ENCODE data around the gene SEC61B.

The SEC61B gene

DNA sequence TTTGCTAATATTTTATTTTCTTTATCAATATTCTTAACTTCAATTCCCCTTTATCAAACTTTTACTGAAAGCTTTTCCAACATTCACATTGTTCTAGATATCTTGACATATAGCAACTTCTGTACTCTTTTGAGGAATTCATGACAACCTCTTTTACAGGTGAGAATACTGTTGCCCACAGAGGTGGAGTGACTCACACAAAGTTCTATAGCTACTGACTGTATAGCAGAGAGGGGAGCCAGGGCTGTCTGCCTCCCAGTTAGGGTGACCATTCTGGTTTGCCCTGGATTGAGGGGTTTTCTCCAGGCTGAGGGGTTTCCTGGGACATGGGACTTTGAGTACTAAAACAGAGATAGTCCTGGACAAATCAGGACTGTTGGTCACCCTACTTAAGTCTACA is 16.2 kb downstream of the SEC61B start:
- DNase-seq (ENCODE audit: low spot score): no peak

DNA sequence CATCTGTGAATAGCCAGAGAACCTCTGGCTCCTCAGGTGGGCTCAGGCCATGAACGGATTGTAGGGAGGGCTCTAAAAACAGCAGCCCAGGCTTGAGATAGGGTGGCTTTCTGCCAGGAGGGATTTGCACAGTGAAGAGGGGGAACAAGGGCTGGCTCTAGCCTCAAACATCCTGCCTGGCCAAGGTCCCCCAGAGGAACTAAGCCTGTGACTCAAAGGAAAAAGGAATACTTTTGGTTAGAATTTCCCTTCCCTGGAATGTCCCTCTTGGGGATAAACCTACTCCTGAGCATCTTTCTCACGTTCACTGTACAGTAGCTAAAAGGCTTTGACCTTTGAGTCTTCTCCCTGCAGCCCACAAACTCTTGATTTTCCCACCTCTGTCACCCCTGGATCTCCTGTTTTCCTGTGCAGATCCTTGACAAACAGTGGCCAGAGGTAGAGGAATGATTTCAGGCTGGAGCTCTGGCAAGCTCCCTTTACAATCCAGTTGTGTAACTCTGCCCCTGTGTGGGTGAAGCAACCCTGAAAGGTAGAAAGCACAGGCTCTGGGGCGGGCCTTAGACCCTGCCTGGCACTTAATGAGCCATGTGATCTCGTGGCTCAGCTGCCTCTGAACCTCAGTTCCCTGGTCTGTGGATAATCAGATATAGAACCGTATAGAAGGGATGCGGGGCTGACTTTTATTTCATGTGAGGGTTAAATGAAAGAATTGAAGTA is 17.4 kb downstream of the SEC61B start:
- DNase-seq (ENCODE audit: low spot score): no peak

DNA sequence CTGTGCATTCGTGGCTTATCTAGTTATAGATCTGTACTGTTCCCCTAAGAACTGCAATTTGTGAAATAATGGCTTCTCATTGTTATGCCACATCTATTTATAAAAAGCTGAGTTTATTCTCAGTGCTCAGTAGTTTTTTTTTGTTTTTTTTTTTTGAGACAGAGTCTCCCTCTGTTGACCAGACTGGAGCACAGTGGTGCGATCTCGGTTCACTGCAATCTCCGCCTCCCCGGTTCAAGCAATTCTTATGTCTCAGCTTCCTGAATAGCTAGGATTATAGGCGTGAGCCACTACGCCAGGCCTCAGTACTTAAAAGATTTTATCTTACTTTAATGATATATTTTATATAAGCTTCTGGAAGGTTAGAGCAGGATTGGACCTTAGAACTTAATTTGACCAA is 19.0 kb downstream of the SEC61B start:
- no peak for DNase-seq (ENCODE audit: low spot score)

DNA sequence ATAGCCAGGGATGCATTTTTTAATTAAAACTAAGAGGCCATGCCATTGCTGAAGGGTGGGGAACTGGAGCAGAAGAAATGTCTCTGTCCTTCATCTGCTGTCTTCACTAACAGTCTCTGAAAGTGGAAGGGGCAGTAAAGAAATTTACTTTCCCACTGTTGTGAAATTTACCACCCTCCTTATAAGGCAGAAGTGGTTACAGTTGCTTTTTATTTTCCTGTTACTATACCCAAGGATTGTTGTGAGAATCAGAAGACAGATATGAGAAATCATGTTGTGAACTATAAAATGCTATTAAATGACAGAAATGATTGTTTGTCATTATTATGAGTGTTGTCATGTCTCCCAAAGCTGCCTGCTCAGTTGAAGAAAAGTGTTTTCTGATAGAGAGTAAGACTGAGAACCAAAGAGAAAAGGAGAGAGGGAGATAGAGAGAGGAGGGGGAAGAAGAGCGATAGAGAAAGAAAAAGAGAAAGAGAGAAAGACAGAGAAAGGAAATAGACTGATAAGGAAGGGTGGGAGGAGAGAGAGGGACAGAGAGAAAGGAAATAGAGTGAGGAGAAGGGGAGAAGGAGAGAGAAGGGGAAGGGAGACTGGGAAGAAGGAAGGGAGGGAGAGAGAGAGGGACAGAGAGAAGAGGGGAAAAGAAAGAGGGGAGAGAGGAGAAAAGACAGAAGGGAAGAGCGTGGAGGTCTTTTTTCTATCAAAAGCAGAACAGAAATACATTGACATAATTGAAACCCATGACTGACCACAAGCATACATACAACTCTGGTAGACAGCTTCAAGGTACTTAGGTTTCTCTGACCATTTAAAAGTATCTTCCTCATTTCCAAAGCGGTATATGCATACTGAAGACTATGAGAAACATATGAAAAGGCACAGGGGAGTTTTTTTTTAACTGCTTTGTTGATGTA is 22.5 kb downstream of the SEC61B start:
- no peak for DNase-seq (ENCODE audit: low spot score)

DNA sequence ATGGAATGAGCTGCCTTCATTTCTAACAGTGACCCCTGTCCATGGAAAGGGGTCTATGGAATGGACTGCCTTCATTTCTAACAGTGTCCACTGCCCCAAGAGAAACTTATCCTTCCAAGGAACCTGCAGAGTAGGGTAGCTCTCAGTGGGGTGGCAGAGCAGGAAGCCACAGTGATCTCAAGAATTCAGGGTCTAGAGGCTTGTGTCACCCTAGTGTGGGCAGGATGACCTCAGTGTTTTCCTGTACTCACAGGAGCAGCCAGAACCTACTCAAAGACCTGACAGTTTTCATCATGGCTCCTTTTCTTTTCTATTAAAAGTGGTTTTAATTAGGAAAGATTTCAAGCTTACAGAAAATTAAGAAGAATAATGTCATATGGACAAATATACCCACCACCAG is 27.5 kb downstream of the SEC61B start:
- DNase-seq (ENCODE audit: low spot score): no peak

DNA sequence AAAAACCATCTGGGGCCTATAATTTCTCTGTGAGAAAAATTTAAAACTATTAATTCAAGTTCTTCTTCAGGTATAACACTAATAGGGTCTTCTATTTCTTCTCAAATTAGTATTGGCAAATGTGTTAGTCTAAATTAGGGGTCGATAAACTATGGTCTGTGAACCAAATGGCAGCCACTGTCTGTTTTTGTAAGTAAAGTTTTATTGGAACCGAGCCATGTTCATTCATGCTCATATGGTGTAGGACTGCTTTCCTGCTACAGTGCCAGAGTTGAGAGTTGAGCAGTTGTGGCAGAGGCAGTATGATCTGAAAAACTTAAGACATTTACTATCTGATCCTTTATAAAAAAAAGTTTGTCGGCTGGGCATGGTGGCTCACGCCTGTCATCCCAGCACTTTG is 29.1 kb downstream of the SEC61B start:
- DNase-seq (ENCODE audit: low spot score): no peak

DNA sequence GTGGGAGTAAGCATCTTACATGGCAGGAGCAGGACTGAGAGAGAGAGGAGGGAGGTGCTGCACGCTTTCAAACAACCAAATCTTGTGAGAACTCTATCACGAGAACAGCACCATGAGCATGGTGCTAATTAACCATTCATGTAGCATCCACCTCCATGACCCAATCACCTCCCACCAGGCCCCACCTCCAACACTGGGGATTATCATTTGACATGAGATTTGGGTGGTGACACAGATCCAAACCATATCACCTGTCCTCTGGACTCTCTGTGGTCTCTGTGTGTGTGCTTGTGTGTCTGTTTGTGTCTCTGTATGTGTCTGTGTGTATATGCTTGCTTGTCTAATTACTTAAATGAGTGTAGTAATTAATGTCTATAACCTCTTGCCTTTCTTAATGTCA is 31.1 kb downstream of the SEC61B start:
- DNase-seq (ENCODE audit: low spot score): no peak

DNA sequence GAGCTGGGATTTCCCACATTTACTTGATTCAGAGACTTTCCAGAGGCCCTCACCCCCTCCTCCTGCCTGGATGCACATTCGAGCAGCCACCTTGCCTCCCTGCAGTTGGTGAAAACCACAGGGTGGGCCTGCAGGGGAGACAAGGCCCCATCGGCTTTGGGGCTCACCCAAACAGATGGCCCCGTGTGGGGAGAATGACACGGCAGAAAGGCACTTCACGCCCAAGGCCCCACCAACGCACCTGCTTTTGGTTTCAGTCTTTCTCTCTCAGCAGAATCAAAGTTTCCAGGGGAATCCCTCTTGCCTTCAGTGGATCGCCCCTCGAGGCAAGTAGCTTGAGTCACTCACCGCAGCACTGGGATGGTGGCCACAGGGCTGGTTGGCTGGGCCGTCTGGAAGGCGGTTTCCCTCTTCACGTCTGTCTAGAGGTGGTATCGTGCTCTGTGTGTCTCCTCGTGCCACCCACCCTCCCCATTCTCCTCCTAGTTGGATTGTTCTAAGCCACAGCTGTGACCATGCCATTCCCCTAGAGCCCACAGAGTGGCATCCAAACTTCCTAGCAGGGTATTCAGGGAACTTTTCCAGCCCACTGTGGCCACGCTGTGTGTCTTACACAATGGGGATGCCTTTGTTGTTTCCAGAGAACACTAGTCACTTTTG is 31.8 kb downstream of the SEC61B start:
- peak; percentile 86 for DNase-seq (ENCODE audit: low spot score)

DNA sequence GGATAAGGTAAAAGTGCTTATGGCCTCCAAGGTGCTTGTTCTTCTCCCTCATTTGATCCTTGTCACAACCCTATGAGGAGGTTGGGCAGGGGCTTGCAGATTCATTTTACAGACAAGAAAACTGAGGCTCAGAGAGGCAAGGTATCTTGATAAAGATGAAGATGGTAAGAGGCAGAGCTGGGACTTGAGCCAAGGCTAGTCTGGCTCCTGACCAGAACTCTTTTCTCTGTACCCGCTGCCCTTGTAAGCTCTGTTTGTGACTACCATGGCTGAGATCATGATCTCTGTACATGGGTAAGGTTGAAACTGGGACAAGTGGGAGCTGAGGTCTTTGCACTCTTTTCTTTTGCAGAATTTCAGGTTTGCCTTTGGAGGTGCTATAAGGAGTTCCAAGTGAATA is 33.6 kb downstream of the SEC61B start:
- DNase-seq (ENCODE audit: low spot score): no peak

DNA sequence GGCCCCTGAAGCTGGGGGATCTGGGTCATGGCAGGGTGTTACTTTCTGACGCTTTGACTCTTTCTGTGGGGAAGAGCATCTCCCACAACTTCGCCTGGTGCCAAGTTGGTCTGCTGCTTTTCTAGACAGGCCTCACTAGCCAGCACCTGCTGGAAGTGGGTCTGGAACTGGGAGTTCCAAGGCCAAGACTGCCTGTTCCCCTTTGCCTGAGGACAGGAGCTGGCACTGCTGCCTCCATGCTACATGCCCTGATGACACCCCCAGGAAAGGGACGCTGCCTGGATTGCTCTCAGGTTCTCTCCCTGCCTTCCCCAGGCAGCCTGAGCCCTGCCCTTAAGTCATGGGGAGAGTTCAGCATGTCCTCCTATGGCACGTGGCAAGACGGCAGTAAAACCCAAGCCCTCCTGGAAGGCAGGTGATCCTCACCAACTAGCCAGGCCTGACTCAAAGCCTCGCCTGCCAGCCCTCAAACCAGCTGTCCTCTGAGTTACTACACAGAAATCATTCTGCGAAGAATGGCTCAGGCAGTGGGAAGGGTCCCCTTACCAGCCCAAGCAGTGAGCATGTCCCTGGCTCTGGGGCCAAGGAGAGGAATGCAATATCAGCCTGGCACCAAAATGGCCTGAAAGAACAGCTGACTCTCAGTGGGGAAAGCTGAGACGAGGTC is 35.8 kb downstream of the SEC61B start:
- no peak for DNase-seq (ENCODE audit: low spot score)

DNA sequence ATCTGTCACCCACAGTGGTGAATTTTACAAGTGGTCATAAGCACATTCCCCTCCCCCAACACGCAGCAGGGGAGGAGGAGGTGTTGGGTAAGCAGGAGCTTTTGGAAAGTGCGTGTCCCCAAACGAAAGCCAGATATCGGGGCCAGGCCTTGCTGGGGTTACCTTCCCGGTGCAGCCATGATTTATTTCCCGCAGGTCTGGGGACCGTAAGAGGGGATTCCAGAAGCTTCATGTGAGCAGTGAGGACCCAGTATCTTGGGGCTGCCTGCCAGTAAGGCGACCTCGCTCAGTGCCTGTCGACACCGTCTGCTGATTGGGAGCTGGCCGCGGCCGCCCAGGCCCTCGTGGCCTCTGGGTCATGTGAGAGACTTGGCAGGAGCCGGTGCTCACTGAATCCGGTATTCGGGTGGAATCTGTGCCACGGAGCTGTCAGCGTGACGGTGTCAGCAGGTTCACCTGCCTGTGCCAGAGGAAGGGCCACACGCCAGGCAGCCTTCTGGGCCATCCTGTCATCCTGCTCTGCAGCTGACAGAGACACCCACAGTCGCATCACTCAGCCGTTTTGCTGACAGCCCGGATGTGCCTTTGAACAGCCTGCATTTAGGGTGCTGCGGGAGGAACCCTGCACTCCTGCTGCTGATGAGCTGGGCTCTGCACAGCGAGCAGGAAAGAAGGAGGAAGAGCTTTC is 37.3 kb downstream of the SEC61B start:
- DNase-seq (ENCODE audit: low spot score): peak; percentile 87

DNA sequence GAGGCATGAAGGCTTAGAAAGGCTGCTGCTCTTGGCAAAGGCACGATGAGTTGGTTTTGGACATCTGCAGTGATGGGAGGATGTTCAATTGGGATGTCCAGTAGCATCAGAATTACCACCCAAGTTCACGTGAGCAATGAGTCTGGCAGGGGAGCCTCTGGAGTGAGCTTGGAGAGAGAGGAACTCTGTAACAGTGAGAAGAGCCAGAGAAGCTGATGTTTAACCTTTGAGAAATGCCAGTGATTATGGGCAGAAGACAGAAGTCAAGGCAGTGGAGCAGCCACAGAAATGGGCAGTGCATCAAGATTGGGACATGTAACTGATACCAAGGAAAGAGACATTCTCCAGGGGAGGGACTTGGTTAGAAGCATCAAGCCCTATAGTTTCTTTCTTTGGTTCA is 39.8 kb downstream of the SEC61B start:
- DNase-seq (ENCODE audit: low spot score): no peak

DNA sequence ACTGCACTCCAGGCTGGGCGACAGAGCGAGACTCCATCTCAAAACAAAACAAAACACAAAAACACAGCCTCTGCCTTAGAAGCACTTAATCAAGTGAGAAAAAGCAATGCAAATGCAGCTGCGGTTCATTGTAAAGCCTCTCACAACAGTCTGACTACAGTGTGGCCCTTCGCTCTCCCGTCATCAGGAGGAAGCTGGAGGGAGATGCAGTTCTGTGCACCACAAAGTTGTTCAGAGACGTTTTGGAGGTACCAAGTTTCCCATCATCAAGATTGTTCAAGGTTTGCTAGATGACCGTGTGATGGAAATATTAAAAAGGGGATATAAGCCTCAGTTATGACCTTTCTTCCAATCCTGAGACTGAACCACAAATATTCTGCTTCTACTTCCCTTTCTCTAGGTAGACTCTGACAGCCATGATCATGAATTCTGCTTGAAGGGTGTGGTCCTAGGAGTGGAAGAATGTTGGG is 40.9 kb downstream of the SEC61B start:
- DNase-seq (ENCODE audit: low spot score): no peak

DNA sequence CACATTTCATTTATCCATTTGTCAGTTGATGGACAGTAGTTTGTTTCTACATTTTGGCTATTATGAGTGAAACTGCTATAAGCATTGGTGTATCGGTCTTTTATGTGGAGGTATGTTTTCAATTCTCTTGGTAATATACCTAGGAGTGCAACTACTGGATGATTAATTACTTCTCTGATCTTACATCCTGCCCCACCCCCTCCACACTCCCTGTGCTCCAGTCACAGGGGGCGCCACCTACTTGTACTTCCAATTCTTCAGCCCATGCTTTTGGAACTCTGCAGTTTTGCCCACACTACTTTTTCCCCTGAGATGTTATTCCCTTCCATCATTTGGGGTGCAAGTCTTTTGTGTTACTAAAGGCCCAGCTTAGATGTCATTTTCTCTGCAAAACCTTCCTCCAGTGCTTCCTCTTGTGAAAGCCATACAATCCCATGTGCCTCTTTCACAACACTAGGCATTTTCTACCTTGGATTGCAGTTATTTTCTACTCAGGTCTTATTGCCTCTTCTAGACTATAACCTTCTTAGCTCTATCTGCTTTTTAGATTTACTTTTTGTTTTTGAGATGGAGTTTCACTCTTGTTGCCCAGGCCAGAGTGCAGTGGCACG is 42.1 kb downstream of the SEC61B start:
- DNase-seq (ENCODE audit: low spot score): no peak

DNA sequence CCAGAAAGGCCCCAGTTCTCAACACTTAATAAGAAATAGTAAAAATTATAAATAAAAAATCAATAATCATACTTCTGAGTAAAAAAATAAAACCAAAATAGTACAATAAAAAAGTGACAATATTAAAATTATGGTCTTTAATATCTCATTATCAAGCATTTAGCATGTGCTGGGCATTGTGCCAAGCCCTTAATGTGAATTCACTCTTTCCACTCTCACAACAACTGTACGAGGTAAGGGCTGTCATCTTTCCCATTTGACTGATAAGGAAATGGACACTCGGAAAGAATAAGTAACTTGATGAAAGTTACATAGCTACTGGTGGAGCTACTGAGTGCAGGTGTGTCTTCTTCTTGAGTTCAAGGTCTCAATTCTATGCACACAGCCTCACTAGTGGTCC is 43.6 kb downstream of the SEC61B start:
- DNase-seq (ENCODE audit: low spot score): no peak

DNA sequence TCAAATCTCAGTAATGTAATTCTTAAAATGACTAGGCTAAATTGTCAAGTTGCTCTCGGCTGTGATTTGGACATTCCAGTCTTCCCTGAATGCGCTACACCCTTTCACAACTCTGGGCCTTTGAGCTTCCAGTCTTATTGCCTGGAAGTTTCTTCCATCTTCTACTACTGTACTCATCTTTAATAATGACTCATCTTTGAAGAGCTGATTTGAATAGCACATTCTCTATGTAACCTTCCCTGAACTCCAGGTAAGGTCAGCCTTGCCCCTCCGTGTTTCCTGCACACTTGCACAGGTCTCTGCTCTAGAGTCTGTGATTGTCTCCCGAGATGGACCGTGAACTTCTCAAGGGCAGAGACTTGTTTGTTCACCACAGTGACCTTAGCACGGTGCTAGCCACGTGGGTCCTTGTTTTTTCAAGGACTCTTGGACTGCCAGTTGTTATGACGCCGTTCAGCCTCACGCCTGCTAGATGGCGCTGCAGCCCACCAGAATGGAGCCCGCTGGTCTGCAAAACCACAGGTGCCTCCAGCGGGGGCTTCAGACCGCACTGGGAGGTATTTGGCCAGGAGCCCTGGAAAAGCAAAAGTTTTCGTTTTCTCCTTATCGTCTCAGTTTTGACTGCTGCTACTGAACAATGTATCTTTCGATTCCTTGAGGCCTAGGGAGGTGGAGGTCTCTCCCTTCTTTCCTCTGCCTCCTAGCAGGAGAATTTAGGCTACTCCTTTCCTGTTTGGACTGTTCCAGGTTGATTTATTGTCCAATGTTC is 44.4 kb downstream of the SEC61B start:
- peak; percentile 73 for DNase-seq (ENCODE audit: low spot score)

DNA sequence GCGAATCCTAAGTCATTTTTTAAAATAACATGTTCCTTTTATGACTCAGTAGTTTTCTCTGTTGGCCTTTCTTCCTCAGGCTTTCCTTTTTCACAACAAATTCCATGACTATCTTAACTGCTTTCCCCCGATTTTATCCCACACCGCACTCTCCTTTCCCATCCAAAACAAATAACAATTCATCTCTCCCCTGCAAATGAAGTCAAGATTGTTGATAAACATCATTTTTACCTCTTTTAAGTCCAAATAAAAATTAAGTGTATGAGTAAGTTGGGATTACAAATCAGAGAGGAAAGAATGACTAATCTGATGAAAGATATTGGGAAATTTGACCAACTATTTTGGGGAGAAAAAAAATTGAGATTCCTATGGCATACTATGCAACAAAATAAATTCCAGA is 47.3 kb downstream of the SEC61B start:
- no peak for DNase-seq (ENCODE audit: low spot score)

DNA sequence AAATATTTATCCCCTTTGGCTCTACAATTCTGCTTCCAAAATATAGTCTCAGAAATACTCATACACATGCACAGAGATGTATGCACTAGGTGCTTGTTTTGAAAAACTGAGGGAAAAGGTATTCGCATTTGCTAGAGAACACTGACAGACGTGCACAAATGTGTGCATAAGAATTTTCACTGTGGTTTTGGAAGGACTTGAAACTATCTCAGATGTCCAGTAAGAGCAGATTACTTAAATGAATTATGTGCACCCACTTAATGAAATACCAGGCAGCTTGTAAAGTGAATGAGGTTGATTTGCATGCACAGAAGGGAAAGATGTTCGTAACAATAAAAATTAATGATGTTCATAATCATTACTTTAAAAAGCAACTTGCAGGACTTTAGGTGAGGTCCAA is 48.4 kb downstream of the SEC61B start:
- DNase-seq (ENCODE audit: low spot score): no peak

DNA sequence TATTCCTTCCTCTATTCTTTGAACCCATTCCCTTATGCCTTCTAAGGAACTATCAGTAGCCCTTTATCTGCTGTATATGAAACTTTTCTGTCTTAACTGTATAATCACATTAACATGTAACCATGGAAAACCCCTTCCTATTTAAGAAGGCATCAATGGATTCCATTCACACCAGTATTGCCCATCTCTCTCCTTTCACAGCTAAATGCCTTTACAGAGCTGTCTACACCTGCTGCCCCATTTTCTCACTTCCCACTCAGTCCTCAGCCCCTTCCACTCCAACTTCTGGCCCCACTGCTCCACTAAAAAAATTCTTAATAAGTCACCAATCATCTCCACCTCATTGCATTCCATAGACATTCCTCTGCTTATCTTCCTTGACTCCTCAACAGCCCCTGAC is 50.8 kb downstream of the SEC61B start:
- no peak for DNase-seq (ENCODE audit: low spot score)

DNA sequence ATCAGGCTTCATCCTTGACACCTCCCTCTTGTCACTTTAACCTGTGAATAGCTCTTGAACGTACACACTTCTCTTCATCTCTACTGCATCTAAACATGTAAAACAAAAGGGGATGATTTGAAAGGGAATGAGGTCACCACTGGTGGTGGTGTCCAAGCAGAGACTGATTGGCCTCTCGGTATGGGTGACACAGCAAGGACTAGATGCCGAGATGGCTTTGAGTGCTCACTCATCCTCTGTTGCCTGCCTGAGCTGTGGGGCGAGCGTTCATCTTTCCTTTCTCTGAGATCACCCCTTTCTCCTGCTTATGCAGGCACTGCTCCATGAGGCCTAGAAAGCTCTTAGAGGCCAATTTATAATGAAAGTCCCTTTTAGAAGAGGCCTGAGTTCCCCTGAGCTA is 51.9 kb downstream of the SEC61B start:
- DNase-seq (ENCODE audit: low spot score): no peak

All from globus pallidus (tissue), 1 donor.